Measurements from ENCODE around the gene WDR27. TPM values are rescaled to one million over a fixed set of nuclear protein-coding genes. Genes with fewer than 3 reads are reported as not detected.

Gene WDR27
- total RNA-seq, 2 experiments from 2014 or later = 77.2 to 108 TPM

DNA sequence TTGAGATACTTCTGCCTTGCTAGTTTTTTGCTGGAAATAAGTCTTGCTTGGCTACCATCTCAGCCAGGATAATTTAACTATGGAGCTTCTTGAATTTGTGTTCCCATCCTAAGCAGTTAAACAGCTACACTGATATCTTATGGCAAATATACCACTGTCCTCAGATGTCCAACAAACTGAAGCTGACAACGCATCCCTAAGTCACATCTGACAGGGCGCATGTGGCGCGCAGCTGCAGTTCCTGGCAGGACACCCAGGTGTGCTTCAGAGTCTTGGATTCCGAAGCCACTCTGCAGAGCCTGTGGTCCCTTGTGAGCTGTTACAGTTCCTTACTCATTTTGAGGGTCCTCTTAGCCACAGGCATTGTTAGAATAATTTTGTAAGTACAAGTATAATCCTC is 127.9 kb downstream of the WDR27 start:
- intact Hi-C loops (cut with micrococcal nuclease; ENCODE audit: unreplicated experiment) = no loop called here

DNA sequence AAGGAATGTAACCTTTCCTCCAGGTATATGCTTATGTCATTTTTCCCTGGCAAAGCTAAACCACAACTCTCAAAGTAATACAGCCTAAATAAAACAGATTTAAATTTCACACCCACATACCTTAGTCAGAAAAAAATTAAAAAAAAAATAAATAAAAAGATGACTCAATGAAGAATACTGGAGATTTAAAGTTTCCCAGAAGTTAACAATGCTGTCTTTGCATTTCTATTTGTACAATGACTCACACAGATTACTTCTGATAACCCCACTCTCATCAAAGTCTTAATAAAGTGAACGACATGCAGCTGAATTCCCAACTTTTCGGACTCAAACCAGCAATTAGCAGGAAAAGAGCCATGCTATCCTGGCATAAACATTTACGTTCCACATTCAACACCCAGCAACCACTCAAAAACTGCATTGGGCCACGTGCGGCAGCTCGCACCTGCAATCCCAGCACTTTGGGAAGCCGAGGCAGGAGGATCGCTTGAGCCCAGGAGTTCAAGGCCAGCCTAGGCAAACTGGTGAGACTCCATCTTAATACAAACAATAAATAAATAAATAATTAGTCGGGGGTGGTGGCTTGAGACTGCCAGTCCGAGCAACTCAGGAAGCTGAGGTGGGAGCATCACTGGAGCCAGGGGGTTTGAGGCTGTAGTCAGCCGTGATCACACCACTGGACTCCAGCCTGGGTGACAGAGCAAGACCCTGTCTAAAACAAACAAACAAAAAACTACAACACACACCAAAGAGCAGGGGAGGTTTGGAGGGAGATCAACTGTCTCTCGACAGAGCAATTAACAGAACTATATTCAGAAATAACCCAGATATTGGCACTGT is 130.5 kb downstream of the WDR27 start:
- BruUV-seq (replicated peaks) = no TSS peak
- Histone ChIP-seq H3K9me2 (ENCODE audit: insufficient read depth, low read length) (no peaks in the 10 kb centered on the region), H3K4me1 (ENCODE audit: insufficient read depth, low read length, poor library complexity, severe bottlenecking) (no peaks in the 10 kb centered on the region), H3K4me3 (ENCODE audit: low read depth, low read length, poor library complexity, severe bottlenecking) (no peak overlapping the region), H4K20me1 (ENCODE audit: insufficient read depth, low read length) (no peaks in the 10 kb centered on the region), H3K9me3 (ENCODE audit: low read length) (no peaks in the 10 kb centered on the region), H3K4me2 (ENCODE audit: low read length) (no peak overlapping the region), H3K36me3 (ENCODE audit: insufficient read depth, low read length) (no peaks in the 10 kb centered on the region), H3K79me2 (ENCODE audit: insufficient read depth, low read depth, low read length) (no peaks in the 10 kb centered on the region), H2AFZ (ENCODE audit: low read length) (no peak overlapping the region), H3K27ac (ENCODE audit: low read depth, low read length, poor library complexity, severe bottlenecking) (no peak overlapping the region)
- CTCF ChIA-PET (ENCODE audit: unreplicated experiment) = no interaction called here
- TF ChIP-seq, protein P1, sequence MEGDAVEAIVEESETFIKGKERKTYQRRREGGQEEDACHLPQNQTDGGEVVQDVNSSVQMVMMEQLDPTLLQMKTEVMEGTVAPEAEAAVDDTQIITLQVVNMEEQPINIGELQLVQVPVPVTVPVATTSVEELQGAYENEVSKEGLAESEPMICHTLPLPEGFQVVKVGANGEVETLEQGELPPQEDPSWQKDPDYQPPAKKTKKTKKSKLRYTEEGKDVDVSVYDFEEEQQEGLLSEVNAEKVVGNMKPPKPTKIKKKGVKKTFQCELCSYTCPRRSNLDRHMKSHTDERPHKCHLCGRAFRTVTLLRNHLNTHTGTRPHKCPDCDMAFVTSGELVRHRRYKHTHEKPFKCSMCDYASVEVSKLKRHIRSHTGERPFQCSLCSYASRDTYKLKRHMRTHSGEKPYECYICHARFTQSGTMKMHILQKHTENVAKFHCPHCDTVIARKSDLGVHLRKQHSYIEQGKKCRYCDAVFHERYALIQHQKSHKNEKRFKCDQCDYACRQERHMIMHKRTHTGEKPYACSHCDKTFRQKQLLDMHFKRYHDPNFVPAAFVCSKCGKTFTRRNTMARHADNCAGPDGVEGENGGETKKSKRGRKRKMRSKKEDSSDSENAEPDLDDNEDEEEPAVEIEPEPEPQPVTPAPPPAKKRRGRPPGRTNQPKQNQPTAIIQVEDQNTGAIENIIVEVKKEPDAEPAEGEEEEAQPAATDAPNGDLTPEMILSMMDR (conservative IDR thresholded peaks at IDR 0.05; ENCODE audit: low read length) = no peak
- no peak for TF ChIP-seq EZH2phosphoT487 (IDR thresholded peaks at IDR 0.05; ENCODE audit: borderline replicate concordance, low read depth, low read length)
- POLR2A ChIA-PET = no interaction called here
- DNase-seq (ENCODE audit: low spot score) = no peak
- intact Hi-C loops (cut with micrococcal nuclease; ENCODE audit: unreplicated experiment) = no loop called here

More for the DNA sequence above, 127.9 kb downstream of the WDR27 start:
- Histone ChIP-seq H3K4me3 (ENCODE audit: low read depth, low read length, poor library complexity, severe bottlenecking) (no peak overlapping the region), H2AFZ (ENCODE audit: low read length) (no peak overlapping the region), H3K79me2 (ENCODE audit: insufficient read depth, low read depth, low read length) (no peaks in the 10 kb centered on the region), H3K9me2 (ENCODE audit: insufficient read depth, low read length) (no peaks in the 10 kb centered on the region), H3K36me3 (ENCODE audit: insufficient read depth, low read length) (no peaks in the 10 kb centered on the region), H3K27ac (ENCODE audit: low read depth, low read length, poor library complexity, severe bottlenecking) (no peak overlapping the region), H3K4me2 (ENCODE audit: low read length) (no peak overlapping the region), H4K20me1 (ENCODE audit: insufficient read depth, low read length) (no peaks in the 10 kb centered on the region), H3K9me3 (ENCODE audit: low read length) (no peaks in the 10 kb centered on the region), H3K4me1 (ENCODE audit: insufficient read depth, low read length, poor library complexity, severe bottlenecking) (no peaks in the 10 kb centered on the region)
- no TSS peak for BruUV-seq (replicated peaks)
- CTCF ChIA-PET (ENCODE audit: unreplicated experiment) = no interaction called here
- POLR2A ChIA-PET = interaction anchor here (1.2 kb wide), 1 partner anchor 12 kb away, joined by 3 read pairs; no protein-coding TSS in a partner anchor
- TF ChIP-seq, protein P1 (conservative IDR thresholded peaks at IDR 0.05; ENCODE audit: low read length) = no peak
- no peak for DNase-seq (ENCODE audit: low spot score)
